ENCODE measurements around the gene C11orf24. TPM values are rescaled to one million over a fixed set of nuclear protein-coding genes. Genes with fewer than 3 reads are reported as not detected.

Gene C11orf24
- total and polyA plus RNA-seq, 9 of the 15 experiments (the other 6 are each of a cell fraction or from before 2014, with no cell fraction given) = 2.0 to 65.2 (median 32.5) TPM

GRCh38 chr11:68251765-68252164 lies 20.0 kb downstream of the C11orf24 start:
- Histone ChIP-seq H3K9ac (ENCODE audit: insufficient read depth in 1 of 2, low read depth in 2 of 2, low read length in 2 of 2) (no peak overlapping the region), H4K20me1 (replicated peaks; ENCODE audit: control insufficient read depth, insufficient read depth, low read length) (no peaks in the 10 kb centered on the region), H3K4me1 (replicated peaks in 1 of 2; ENCODE audit: control insufficient read depth in 2 of 2, insufficient read depth in 2 of 2, low read length in 2 of 2) (peaks cover 3% of the 10 kb centered on the region in 2 experiments; a peak in 2 of 5 replicates), H3K4me2 (ENCODE audit: insufficient read depth, low read length) (no peak overlapping the region), H3K9me3 (replicated peaks; ENCODE audit: control insufficient read depth, insufficient read depth, low read depth, low read length) (peaks cover 2% of the 10 kb centered on the region), H3K9me1 (ENCODE audit: control insufficient read depth, insufficient read depth, low read length) (no peaks in the 10 kb centered on the region), H3K4me3 (no peak overlapping the region), H3K36me3 (ENCODE audit: control insufficient read depth, insufficient read depth, low read length) (no peaks in the 10 kb centered on the region), H3K79me2 (ENCODE audit: control insufficient read depth, insufficient read depth, low read length) (no peaks in the 10 kb centered on the region), H3K27me3 (ENCODE audit: control insufficient read depth in 2 of 2, insufficient read depth in 2 of 2, low read length in 2 of 2) (no peaks in the 10 kb centered on the region), H2AFZ (ENCODE audit: low read depth, low read length) (no peak overlapping the region), H3K27ac (ENCODE audit: extremely low read depth, low read depth, low read length) (no peak overlapping the region)
- intact Hi-C loops (cut with micrococcal nuclease) (no loop called here), in situ Hi-C loops (cut with MboI) (loop anchor here (10.0 kb wide), 1 partner anchor 193 kb away; no protein-coding TSS in a partner anchor)
- TF ChIP-seq ZNF609 (CRISPR knock-in tag; IDR thresholded peaks at IDR 0.05; ENCODE audit: borderline replicate concordance) (no peak), SNRNP70 (optimal IDR thresholded peaks at IDR 0.05; ENCODE audit: low read depth, low read length) (no peak), MAZ (CRISPR knock-in tag; conservative IDR thresholded peaks at IDR 0.05 in 1 of 2, IDR thresholded peaks at IDR 0.05 in 1 of 2) (no peak), NR0B1 (IDR thresholded peaks at IDR 0.05; ENCODE audit: partially characterized antibody) (no peak), HNRNPLL (IDR thresholded peaks at IDR 0.05; ENCODE audit: low read depth, low read length, poor library complexity, severe bottlenecking) (no peak), GATAD2B (IDR thresholded peaks at IDR 0.05; ENCODE audit: borderline replicate concordance) (no peak), NCOA1 (IDR thresholded peaks at IDR 0.05; ENCODE audit: low read depth) (no peak), RNF219 (CRISPR knock-in tag; IDR thresholded peaks at IDR 0.05) (no peak)
- no peak for DNase-seq (ENCODE audit: extremely low read depth in 1 of 4, low spot score in 3 of 4)
- no peak for ATAC-seq
- BruUV-seq (replicated peaks) = no TSS peak
- FAIRE-seq = no peak
- 21% methylated on average over 3 of the region's 3 CpGs for WGBS (ENCODE audit: insufficient coverage, low coverage, missing lambda C conversion rate)
- ChIA-PET POLR2A (interaction anchor here (0.8 to 2.1 kb wide), 3 partner anchors 9 to 45 kb away, joined by 3 to 6 read pairs (median 3); no protein-coding TSS in a partner anchor), CTCF (ENCODE audit: low intra/inter-chr PET ratio) (no interaction called here)
